Inflammatory macrophage (primary cell): ENCODE results near the gene EIF2S1.
"Not testable (repeated sequence)": the region's sequence is repeated elsewhere in the genome, so short reads cannot be mapped to it uniquely, and the experiment has no call there.

Source experiments
- DNase-seq, 2 donors: peaks; one replicate each; pipeline ENCODE4 v3.0.0-alpha.2; 2020 to 2022

The EIF2S1 gene

DNA sequence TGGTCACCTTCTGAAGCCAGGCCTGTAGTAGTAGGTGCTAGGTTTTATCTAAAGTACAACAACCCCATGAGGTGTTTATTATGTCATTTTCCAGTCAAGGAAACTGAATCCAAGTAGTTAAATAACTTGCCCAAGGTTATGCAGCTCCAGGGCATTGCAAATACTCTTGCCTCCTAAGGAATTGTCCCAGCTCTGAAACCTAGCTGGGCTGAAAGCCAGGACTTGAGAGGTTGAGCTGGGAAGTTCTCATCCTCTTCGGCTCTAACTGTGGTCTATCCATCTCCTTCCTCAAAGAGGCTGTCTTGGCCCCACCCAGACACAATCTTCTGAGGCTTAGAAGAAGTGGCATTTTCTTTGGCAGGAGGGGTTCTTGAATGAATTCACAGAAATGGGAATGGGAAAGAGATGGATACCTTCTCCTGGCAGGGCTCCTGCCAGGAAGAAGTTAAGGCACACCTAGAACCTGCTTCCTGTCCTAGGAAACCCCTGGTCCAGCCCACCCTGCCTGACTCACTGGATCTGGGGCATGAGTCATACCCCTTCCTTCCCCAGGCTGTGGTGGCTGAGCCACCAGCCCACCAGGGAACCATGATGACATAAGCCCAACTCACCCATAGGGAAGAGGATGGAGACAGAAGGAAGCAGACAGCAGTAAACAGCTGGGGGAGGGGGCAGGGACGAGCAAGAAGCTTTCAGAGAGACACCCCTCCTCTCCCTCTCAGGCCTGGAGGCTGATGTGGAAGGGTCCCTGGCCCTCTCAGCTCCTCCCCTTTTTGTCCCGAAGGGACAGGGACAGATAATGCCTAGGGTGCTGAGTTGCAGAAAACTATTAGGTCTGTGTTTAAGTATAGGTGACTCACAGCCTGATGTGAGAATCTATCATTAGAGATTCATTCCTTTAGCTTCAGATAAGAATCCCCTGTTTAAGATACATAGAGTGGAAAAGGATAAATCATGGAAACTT is 54.0 kb downstream of the EIF2S1 start:
- DNase-seq = peak; percentile 84 to 93

DNA sequence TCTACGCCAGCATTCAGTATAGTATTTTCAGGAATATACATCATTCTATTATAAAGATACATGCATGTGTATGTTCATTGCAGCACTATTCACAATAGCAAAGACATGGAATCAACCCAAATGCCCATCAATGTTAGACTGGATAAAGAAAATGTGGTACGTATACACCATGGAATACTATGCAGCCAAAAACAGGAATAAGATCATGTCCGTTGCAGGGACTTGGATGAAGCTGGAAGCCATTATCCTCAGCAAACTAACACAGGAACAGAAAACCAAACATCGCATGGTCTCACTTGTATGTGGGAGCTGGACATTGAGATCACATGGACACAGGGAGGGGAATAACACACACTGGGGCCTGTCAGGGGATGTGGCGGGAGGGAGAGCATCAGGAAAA is 55.5 kb downstream of the EIF2S1 start:
- not testable (repeated sequence) for DNase-seq

DNA sequence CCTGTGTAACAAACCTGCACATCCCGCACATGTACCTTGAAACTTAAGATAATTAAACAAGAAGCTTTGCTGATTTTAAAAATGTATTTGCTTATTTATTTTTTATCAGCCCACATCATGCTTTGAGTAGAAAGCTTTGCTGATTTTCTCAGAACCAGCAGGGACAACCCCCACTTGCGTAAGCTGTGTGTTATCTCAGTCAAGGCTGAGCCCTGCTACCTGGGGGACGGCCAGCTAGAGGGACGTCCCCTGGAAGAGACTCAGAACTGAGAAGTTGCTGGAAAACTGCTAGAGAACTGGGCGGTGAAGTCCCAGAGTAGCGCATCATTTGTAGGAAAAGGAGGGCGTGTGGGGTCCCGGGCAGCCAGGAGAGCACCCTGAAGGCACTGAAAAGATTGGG is 56.0 kb downstream of the EIF2S1 start:
- no peak for DNase-seq

DNA sequence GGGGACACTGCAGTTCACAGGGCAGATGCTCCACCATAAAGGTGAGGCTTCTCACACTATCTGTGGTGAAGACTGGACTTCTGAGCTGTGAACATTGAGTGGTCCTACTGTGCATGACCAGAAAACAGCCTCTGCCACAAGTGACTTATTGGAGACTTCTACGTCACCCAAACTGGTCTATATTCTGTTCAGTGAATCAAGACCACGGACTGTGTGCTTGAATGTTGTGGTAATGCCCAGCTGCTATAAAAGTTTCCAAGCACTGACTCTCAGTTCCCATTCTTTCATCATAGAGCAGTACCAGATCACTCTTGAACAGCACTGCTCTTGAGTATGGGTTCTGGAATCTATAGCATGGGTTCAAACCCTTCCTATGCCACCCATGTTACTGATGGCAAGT is 56.7 kb downstream of the EIF2S1 start:
- peak; percentile 19 to 21 for DNase-seq

DNA sequence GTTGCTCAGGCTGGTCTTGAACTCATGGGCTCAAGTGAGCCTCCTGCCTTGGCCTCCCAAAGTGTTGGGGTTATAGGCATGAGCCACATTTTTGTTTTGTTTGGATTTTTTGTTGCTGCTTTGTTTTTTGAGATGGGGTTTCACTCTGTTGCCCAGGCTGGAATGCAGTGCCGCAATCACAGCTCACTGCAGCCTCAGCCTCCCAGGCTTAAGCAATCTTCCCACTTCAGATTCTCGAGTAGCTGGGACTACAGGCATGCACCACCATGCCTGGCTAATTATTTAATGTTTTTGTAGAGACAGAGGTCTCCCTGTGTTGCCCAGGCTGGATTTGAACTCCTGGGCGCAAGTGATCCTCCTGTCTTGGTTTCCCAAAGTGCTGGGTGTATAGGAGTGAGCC is 57.5 kb downstream of the EIF2S1 start:
- peak in 1 of 2 donors; percentile 24 for DNase-seq

DNA sequence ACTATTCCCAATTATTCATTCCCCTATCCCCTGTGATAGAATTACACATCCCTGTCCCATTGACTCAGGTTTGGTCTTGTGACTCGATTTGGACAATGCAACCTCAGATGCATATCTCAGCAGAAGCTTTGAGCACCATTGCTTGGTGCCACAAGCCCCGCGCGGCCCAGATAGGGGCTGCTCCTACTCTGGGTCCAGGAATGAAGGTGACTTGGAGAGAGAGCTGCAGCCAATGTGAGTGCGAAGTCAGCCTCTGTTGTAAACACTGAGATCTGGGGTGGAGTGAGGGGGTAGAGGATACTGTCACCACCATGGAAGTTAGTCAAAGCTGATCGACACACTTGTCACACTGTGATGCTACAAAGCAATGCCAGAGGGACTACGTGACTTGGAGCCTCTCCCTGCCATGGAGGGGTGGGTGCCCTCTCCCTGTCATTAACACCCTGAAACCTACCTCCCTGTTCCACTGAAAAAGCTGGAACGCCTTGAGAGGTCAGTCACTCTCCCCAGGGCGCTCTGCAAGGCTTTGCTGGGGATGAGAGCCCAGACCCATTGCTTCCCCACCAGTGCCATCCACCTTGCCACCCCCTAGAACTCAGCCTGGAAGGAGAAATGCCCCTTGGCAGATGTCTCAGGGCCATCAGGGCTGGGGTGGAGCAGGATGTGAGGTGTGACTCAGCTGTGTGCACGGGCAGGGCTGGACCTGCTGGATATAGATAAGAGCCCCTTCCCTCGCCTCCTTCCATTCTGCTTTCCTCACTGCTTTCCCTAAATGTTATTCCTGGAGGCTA is 58.5 kb downstream of the EIF2S1 start:
- no peak for DNase-seq

DNA sequence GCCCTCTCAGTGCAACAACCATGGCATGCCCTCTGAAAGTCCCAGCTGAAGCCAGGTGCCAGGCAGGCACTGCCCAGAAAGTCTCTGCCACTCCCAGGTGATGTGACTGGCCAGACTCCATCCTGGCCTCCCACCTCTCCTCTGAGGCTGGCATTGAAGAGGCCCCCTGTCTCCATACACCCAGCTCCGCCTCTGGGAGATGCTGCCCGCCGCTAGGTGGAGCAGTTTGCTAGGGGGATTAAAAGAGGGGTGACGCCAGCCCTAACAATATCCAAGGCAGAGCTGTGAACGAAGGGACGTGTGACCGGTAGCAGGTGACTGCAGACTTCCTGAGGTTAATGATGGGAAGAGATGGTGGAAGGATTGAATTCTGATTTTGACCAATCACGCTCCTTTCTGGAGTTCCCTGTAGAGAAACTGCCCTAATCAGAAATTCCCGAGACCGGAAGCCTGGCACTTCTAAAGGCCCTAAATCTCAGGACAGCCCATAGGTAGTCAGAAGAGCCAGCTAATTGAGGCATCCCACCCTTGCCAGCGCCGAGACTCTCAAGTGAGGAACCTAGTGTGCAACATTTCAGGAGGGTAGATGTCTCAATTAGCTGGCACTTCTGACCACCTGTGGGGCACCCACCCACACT is 60.1 kb downstream of the EIF2S1 start:
- DNase-seq = peak in 1 of 2 donors; percentile 41

DNA sequence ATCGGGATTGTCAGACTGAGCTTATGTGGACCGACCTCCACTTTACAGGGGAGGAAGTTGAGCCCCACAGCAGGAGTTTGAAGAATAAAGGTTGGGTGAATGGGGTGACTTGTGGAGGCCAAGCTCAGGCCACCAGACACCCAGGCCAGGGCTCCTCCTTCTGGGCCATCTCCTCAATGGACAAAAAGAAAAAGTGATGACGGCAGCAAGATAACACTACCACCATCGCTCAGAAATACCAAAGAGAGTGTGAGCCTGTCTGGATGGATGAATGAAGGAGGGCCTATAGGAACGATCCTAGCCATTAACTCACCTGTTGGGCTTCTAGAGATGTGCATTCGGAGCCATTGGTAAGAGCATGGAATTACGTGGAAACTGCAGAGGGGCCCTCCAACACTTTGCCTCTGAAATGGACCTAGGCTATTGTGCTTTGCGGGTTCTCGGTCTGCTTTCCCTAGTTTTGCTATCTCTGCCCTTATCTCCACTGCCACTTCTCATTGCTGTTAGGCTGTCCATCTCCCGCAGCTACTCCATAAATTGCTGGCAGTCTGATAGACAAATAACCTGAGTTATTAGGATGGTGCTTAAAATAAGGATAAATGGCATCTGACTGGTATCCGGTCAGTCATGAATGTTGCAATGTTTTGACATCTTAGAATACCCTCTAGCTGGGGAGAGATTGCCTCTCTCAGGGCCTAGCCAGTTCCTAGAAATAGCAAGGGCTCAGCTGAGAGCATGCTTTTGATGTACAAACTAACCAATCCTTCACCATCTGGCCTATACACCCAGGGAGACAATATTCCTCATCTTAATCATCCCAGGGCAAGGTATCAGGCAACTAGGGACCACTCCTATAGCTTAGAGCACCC is 61.5 kb downstream of the EIF2S1 start:
- no peak for DNase-seq

DNA sequence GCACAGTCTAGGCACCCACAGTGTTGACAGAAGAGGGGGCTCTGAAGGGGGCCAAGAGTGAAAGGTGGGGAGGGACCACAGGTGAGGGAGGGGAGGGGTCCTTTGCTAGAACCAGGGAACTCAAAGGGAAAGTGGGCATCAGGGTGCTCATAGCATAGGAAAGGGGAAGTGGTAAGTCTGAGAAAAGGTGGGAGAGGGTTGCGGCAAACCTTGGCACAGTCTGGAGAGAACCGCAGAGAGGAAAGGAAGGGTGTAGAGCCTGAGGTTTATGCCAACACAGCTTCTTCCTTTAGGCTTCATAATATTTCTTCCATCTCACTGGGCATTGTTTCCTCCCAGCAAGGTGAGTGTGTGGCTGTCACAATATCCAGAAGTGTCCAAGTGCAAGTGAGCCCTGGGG is 63.3 kb downstream of the EIF2S1 start:
- peak; percentile 34 to 38 for DNase-seq

DNA sequence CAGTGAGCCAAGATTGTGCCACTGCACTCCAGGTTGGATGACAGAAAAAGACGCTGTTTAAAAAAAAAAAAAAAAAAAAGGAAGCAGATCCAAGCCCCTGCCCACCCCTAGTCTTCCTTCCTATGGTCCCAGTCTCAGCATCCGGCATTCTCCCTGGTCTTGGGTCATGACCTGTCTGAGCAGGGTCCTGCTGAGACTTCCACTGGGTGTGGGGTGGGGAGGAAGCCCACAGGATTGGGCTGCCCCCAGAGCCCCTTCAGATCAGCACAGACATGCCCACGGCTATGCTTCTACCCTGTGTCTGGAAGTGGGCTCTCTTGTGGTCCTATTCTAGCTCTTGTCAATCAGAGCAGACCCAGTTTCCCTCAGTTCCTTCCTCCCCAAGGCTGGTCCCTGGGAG is 64.4 kb downstream of the EIF2S1 start:
- no peak for DNase-seq

DNA sequence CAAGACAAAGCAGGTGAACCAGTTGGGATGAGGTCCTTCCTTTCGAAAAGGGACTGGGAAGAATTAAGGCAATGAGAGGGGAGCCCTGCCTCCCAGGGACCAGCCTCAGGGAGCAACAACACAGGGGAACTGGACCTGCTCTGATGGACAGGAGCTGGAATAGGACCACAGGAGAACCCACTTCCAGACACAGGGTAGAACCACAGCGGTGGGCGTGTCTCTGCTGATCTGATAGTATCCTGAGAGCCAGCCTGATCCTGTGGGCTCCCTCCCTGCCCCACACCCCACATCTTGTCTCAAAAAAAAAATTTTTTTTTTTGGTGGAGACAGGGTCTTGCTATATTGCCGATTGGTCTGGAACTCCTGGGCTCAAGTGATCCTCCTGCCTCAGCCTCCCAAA is 65.5 kb downstream of the EIF2S1 start:
- DNase-seq = no peak

DNA sequence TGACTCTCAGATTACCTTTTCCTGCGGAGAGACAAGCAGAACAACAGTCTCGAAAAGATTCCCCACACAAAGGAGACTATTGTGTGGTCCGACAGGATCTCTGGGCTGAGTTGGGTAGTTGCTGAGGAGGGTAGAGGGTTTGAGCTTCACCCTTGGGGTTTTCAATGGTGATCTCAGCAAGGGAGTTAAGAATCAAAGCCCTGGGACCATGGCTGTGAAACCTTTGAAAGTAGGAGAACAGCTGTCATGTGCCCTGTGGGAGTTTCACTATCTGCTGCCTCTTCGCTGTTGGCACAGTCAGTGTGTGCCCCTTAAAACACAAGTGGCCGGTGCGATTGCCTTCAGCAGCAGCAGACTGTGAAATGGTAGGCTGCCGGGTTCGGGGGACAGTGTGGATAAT is 66.0 kb downstream of the EIF2S1 start:
- no peak for DNase-seq

DNA sequence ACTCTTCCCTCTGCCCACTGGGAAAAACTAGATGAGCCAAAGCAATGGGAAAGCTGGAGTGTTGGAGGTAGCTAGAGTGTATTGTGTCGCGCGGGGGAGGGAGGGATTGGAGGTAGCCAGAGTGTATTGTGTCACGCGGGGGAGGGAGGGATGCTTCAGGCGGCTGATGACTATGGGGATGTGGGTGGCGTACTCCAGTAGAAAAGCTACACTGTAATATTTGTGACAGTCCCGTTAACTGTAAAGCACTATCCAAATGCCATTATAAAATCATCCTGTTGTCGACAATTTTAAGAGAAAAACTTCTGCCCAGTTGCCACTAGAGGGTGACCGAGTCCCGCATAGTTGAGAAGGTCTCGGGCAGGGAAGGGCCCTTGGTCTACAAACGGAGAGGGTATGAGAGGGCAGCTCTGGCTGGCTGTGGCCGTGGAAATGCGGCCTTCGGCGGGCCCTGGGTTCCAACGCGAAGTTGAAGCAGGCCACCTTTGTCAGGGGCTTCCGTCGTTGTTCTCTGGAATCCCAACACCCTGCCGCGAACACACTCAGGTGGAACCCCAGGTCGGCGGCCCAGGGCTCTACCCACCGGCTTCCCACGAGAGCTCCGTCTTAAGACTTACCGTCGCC is 67.0 kb downstream of the EIF2S1 start:
- DNase-seq = peak; percentile 81

DNA sequence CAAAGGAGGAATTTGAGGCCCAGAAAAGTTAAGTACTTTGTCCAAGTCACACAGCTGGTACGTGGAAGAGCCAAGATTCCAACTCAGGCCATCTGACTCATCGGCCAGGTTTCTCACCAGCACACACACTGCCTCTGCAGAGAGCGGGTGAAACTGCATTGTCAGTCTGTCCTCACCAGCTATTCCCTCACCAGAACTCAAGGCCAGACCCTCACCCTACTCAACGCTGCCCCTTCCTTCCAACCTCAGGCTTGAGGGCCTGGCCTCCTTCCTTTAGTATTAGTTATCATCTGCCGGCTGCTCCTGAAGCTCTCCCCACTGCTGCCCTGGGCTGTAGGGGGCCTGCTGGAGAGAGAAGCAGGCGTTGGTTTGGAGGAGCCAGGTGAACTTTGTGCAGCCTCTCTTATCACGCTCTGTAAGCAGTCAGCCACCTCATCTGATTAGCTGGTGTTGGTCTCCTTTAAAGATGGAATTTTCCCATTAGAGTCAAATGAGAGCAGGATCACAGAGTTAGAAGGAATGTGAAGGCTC is 68.4 kb downstream of the EIF2S1 start:
- DNase-seq = no peak

DNA sequence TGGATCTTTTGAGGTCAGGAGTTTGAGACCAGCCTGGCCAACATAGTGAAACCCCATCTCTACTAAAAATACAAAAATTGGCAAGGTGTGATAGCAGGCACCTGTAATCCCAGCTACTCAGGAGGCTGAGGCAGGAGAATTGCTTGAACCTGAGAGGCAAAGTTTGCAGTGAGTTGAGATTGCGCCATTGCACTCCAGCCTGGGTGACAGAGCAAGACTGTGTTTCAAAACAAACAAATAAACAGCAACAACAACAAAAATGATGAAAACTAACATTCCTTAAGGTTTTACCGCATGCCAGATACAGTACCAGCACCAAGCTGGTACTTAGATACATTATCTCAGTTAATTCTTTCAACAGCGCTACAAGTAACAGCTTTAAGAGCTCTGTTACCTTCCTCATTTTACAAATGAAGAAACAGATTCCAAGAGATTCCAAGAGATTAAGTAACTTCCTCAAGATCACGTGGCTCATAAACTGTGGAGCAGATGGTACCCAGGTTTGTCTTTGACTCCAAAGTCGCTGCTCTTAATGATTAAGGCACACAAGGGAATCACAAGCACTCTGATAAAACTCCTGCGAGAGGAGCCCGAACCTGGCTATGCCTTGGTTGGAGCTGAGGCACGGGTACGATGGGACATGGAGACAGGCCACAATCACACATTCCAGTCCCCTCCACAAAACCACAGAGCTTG is 69.5 kb downstream of the EIF2S1 start:
- DNase-seq = peak in 1 of 2 donors; percentile 26

DNA sequence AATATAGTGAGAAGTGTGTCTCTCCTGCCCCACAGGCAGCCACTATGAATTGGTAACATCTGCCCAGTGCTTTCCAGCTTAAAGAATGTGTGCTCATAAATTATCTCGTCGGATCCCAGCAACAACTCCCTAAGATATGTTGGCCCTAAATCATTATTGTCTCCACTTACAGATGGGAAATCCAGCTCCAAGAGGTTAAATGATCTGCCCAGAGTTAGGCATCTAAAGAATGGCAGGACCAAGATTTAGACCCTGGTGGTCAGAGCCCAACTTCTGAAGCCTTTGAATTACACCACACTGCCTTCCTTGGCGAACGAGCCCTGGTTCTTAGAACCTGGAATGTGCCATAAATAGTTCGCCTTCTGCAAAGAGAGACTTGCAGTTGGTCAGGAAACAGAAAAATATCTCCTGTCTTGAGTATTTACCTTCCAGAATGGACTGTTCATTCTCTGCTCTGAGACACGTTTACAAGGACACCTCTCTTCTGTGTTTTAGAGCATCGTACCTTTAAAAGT is 72.0 kb downstream of the EIF2S1 start:
- no peak for DNase-seq

DNA sequence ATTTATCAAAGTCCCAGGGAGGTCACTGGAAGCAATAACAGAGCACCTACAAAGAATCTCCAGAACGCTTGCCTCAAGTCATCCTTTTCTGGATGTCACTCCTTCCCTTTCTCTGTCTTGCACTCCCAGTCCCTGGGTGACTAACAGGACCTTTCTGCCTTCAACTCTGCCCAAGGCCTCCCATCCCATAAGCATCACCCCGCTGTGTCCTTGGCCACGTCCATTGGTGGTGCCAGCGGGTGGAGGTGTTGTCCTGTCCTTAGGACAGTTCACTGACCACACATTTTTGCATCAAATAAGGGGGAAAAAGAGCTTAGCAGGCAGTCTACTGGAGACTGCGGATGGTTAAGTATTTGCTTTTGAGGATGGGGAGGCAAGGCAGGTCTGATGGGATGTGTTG is 75.5 kb downstream of the EIF2S1 start:
- no peak for DNase-seq
